ENCODE measurements around the gene SYT17.

The SYT17 gene

GRCh38 chr16:19162085-19162484, 6.0 kb upstream of the SYT17 start:
- no peak for TF ChIP-seq ARNTL (CRISPR knock-in tag; IDR thresholded peaks at IDR 0.05; ENCODE audit: borderline replicate concordance, low read depth)
- no peak for TF ChIP-seq CSDC2 (CRISPR knock-in tag; IDR thresholded peaks at IDR 0.05)
- no peak for TF ChIP-seq ZFP30 (CRISPR knock-in tag; IDR thresholded peaks at IDR 0.05)
- no peak for TF ChIP-seq TSHZ2 (CRISPR knock-in tag; IDR thresholded peaks at IDR 0.05)
- TF ChIP-seq OSR1 (CRISPR knock-in tag; IDR thresholded peaks at IDR 0.05) = no peak
- no peak for TF ChIP-seq TCF4 (CRISPR knock-in tag; IDR thresholded peaks at IDR 0.05; ENCODE audit: borderline replicate concordance)
- TF ChIP-seq ZNF565 (CRISPR knock-in tag; conservative IDR thresholded peaks at IDR 0.05; ENCODE audit: low read depth) = no peak
- no peak for TF ChIP-seq ISL1 (CRISPR knock-in tag; IDR thresholded peaks at IDR 0.05)
- TF ChIP-seq PATZ1 (CRISPR knock-in tag; IDR thresholded peaks at IDR 0.05; ENCODE audit: borderline replicate concordance) = no peak
- no peak for TF ChIP-seq ESRRG (CRISPR knock-in tag; IDR thresholded peaks at IDR 0.05)
- no peak for TF ChIP-seq PPARA (CRISPR knock-in tag; IDR thresholded peaks at IDR 0.05; ENCODE audit: borderline replicate concordance)
- no peak for TF ChIP-seq SNAI2 (CRISPR knock-in tag; IDR thresholded peaks at IDR 0.05)
- no peak for TF ChIP-seq ZNF8 (CRISPR knock-in tag; IDR thresholded peaks at IDR 0.05)
- TF ChIP-seq RARB (CRISPR knock-in tag; IDR thresholded peaks at IDR 0.05) = no peak
- no peak for TF ChIP-seq ZC3H10 (CRISPR knock-in tag; IDR thresholded peaks at IDR 0.05)
- no peak for ATAC-seq

- no peak for TF ChIP-seq TOX (CRISPR knock-in tag; IDR thresholded peaks at IDR 0.05; ENCODE audit: borderline replicate concordance)
- no peak for TF ChIP-seq ZNF8 (CRISPR knock-in tag; IDR thresholded peaks at IDR 0.05)
- no peak for TF ChIP-seq ESRRG (CRISPR knock-in tag; IDR thresholded peaks at IDR 0.05)
- ATAC-seq = no peak
These were observed 4.8 kb upstream of the SYT17 start for GRCh38 chr16:19163215-19163614.

GRCh38 chr16:19164285-19164684, 3.8 kb upstream of the SYT17 start:
- no peak for TF ChIP-seq ZNF8 (CRISPR knock-in tag; IDR thresholded peaks at IDR 0.05)
- TF ChIP-seq ZNF70 (CRISPR knock-in tag; IDR thresholded peaks at IDR 0.05) = no peak
- no peak for TF ChIP-seq CREB5 (CRISPR knock-in tag; IDR thresholded peaks at IDR 0.05; ENCODE audit: low read depth)
- TF ChIP-seq RARB (CRISPR knock-in tag; IDR thresholded peaks at IDR 0.05) = no peak
- TF ChIP-seq ISL1 (CRISPR knock-in tag; IDR thresholded peaks at IDR 0.05) = no peak
- no peak for ATAC-seq

GRCh38 chr16:19165101-19165500, 2.9 kb upstream of the SYT17 start:
- TF ChIP-seq RARB (CRISPR knock-in tag; IDR thresholded peaks at IDR 0.05) (no peak), PATZ1 (CRISPR knock-in tag; IDR thresholded peaks at IDR 0.05; ENCODE audit: borderline replicate concordance) (no peak), ZFP3 (CRISPR knock-in tag; IDR thresholded peaks at IDR 0.05) (no peak), TSHZ2 (CRISPR knock-in tag; IDR thresholded peaks at IDR 0.05) (no peak), BACH2 (CRISPR knock-in tag; IDR thresholded peaks at IDR 0.05; ENCODE audit: borderline replicate concordance) (no peak), ZNF8 (CRISPR knock-in tag; IDR thresholded peaks at IDR 0.05) (no peak), TCF4 (CRISPR knock-in tag; IDR thresholded peaks at IDR 0.05; ENCODE audit: borderline replicate concordance) (no peak), CSDC2 (CRISPR knock-in tag; IDR thresholded peaks at IDR 0.05) (no peak), CSRNP3 (CRISPR knock-in tag; IDR thresholded peaks at IDR 0.05) (no peak), ESRRG (CRISPR knock-in tag; IDR thresholded peaks at IDR 0.05) (no peak), SNAI2 (CRISPR knock-in tag; IDR thresholded peaks at IDR 0.05) (no peak), TOX (CRISPR knock-in tag; IDR thresholded peaks at IDR 0.05; ENCODE audit: borderline replicate concordance) (no peak)
- ATAC-seq = no peak
